ENCODE data around the gene SMIM29. TPM values are rescaled to one million over a fixed set of nuclear protein-coding genes. Genes with fewer than 3 reads are reported as not detected.
"Not testable (repeated sequence)": the region's sequence is repeated elsewhere in the genome, so short reads cannot be mapped to it uniquely, and the experiment has no call there.

SMIM29 gene
- total RNA-seq, 1 experiment from 2014 or later = 3.2 TPM

- H3K27ac ChIP-seq = no peak overlapping the region
- no peak for DNase-seq
- H3K4me3 ChIP-seq = no peak overlapping the region
- H3K4me1 ChIP-seq = no peaks in the 10 kb centered on the region
- H3K9me3 ChIP-seq (replicated peaks) = no peaks in the 10 kb centered on the region
- no peaks in the 10 kb centered on the region for H3K36me3 ChIP-seq
- no peaks in the 10 kb centered on the region for H3K27me3 ChIP-seq
These were observed 26.5 kb upstream of the SMIM29 start for GRCh38 chr6:34275128-34275804.

- H3K4me1 ChIP-seq = no peaks in the 10 kb centered on the region
- no peaks in the 10 kb centered on the region for H3K27me3 ChIP-seq
- no peak overlapping the region for H3K27ac ChIP-seq
- H3K36me3 ChIP-seq = no peaks in the 10 kb centered on the region
- H3K4me3 ChIP-seq = no peak overlapping the region
- no peaks in the 10 kb centered on the region for H3K9me3 ChIP-seq (replicated peaks)
- DNase-seq = no peak
These were observed 25.3 kb upstream of the SMIM29 start for GRCh38 chr6:34274129-34274528.

DNA sequence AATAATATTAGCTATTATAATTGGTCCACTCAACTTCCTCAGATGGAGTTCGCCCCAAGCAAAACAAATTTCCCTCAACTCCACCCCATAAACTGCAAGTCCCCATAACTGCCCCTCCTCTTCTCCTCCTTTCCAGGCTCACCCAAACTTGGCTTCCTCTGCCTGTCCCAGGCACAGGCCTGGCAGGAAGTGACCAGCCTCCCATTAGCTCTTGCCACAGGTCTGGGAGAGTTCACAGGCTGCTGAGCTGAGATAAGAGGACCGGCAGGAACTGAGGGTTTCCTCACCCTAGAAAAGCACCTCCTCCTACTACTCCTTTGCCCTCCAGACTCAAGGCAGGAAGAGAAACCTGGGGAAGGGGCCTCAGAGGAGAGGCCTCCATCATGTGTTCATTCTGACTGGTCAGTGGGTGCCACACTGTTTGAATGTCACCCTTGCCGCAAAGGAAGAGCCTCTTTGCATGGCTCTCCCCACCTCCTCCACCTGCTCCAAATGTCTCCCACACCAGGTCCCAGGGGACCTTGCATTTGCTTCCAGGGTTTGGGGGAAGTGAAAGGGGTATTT lies 24.5 kb upstream of the SMIM29 start:
- no peaks in the 10 kb centered on the region for H3K36me3 ChIP-seq
- H3K27me3 ChIP-seq = no peaks in the 10 kb centered on the region
- no peaks in the 10 kb centered on the region for H3K9me3 ChIP-seq (replicated peaks)
- DNase-seq = no peak
- H3K27ac ChIP-seq = no peak overlapping the region
- H3K4me1 ChIP-seq = no peaks in the 10 kb centered on the region
- no peak overlapping the region for H3K4me3 ChIP-seq

DNA sequence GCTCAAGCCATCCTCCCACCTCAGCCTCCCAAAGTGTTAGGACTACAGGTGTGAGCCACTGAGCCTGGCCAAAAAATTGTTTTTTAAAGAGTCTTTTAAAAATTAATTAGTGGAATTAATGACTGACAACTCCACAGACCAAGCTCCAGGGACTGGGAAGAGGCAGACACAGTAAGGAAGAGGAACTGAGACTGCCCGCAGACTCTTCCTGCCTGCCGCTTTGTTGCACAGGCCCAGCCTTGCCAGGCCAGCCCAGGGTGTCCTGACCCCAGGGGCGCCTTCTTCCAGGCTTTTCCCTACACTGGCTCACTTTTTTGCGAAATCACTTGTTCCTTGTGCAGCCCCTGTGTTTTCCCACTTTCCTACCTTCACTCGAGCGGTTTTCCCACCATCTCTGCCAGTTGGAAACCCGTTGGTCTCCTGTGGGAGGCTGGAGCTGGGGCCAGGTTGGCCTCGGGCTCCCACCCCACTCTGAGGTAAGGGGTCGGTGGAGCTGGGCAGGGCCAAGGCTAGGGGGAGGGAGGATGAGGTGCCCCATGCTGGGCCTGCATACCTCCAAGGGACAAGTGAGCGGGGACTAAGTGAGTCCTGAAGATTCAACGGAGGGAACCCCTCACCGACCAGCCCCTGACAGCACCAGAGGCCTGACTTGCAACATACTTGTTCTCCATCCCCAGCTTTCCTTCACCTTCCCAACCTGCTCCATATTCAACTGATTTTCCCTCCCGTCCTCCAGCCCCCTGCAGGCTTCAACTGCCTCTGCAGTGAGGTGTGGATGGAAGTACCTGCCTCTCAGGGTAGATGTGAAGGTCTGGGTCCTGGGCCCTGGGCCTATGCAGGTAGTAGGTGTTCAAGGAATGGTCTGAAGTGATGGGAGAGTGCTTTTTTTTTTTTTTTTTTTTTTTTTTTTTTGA lies 23.5 kb upstream of the SMIM29 start:
- no peaks in the 10 kb centered on the region for H3K4me1 ChIP-seq
- no peak overlapping the region for H3K4me3 ChIP-seq
- H3K27me3 ChIP-seq = no peaks in the 10 kb centered on the region
- no peaks in the 10 kb centered on the region for H3K9me3 ChIP-seq (replicated peaks)
- H3K36me3 ChIP-seq = no peaks in the 10 kb centered on the region
- H3K27ac ChIP-seq = no peak overlapping the region
- DNase-seq = no peak

DNA sequence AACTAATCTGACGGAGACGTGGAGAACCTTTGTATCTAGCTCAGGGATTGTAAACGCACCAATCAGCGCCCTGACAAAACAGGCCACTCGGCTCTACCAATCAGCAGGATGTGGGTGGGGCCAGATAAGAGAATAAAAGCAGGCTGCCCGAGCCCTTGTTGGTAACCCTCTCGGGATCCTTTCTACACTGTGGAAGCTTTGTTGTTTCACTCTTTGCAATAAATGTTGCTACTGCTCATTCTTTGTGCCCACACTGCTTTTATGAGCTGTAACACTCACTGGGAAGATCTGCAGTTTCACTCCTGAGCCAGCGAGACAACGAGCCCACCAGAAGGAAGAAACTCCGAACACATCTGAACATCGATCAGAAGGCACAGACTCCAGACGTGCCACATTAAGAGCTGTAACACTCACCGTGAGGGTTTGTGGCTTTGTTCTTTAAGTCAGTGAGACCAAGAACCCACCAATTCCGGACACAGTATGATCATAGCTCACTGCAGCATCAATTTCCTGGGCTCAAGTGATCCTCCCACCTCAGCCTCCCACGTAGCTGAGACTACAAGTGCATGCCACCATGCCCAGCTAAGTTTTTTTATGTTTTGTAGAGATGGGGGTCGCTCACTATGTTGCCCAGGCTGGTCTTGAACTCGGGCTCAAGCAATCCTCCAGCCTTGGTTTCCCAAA lies 21.0 kb upstream of the SMIM29 start:
- DNase-seq; H3K4me3 ChIP-seq; H3K9me3 ChIP-seq (replicated peaks); H3K27me3 ChIP-seq; H3K27ac ChIP-seq; H3K36me3 ChIP-seq; H3K4me1 ChIP-seq: not testable (repeated sequence)

DNA sequence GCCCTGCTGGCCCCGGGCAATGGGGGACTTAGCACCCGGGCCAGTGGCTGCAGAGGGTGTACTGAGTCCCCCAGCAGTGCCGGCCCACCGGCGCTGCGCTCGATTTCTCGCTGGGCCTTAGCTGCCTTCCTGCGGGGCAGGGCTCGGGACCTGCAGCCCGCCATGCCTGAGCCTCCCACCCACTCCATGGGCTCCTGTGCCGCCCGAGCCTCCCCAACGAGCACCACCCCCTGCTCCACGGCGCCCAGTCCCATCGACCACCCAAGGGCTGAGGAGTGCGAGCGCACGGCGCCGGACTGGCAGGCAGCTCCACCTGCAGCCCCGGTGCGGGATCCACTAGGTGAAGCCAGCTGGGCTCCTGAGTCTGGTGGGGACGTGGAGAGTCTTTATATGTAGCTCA lies 20.3 kb upstream of the SMIM29 start:
- not testable (repeated sequence) for H3K9me3 ChIP-seq (replicated peaks); H3K27ac ChIP-seq; H3K36me3 ChIP-seq; H3K4me1 ChIP-seq; H3K27me3 ChIP-seq; H3K4me3 ChIP-seq; DNase-seq

GRCh38 chr6:34267746-34268145 lies 18.9 kb upstream of the SMIM29 start:
- Histone ChIP-seq H3K4me1 (no peaks in the 10 kb centered on the region), H3K36me3 (no peaks in the 10 kb centered on the region), H3K27me3 (no peaks in the 10 kb centered on the region), H3K4me3 (no peak overlapping the region), H3K9me3 (replicated peaks) (no peaks in the 10 kb centered on the region), H3K27ac (no peak overlapping the region)
- DNase-seq = no peak

GRCh38 chr6:34263484-34263883 lies 14.7 kb upstream of the SMIM29 start:
- H3K27me3 ChIP-seq; DNase-seq; H3K4me3 ChIP-seq; H3K27ac ChIP-seq; H3K9me3 ChIP-seq (replicated peaks); H3K4me1 ChIP-seq; H3K36me3 ChIP-seq: not testable (repeated sequence)

DNA sequence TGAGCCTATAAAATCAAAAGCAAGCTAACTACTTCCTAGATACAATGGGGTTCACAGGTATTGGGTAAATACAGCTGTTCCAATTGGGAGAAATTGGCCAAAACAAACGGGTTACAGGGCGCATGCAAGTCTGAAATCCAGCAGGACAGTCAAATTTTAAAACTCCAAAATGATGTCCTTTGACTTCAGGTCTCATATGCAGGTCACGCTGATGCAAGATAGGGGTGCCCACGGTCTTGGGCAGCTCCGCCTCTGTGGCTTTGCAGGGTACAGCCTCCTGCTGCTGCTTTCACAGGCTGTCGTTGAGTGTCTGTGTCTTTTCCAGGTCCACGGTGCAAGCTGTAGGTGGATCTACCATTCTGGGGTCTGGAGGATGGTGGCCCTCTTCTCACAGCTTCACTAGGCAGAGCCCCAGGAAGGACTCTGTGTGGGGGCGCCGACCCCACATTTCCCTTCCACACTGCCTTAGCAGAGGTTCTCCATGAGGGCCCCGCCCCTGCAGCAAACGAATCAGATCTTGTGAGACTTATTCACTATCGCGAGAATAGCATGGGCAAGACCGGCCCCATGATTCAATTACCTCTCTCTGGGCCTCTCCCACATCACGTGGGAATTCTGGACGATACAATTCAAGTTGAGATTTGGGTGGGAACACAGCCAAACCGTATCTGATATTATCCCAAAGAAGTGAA lies 11.9 kb upstream of the SMIM29 start:
- DNase-seq = no peak
- Histone ChIP-seq H3K36me3 (no peaks in the 10 kb centered on the region), H3K27me3 (no peaks in the 10 kb centered on the region), H3K4me1 (no peaks in the 10 kb centered on the region), H3K4me3 (no peak overlapping the region), H3K9me3 (replicated peaks) (no peaks in the 10 kb centered on the region), H3K27ac (no peak overlapping the region)

- H3K27ac ChIP-seq = no peak overlapping the region
- DNase-seq = no peak
- no peaks in the 10 kb centered on the region for H3K27me3 ChIP-seq
- no peaks in the 10 kb centered on the region for H3K36me3 ChIP-seq
- H3K4me3 ChIP-seq = no peak overlapping the region
- H3K4me1 ChIP-seq = no peaks in the 10 kb centered on the region
- H3K9me3 ChIP-seq (replicated peaks) = no peaks in the 10 kb centered on the region
These were observed 10.8 kb upstream of the SMIM29 start for GRCh38 chr6:34259529-34260069.

- not testable (repeated sequence) for H3K9me3 ChIP-seq (replicated peaks); H3K27ac ChIP-seq; H3K4me3 ChIP-seq; DNase-seq; H3K36me3 ChIP-seq; H3K27me3 ChIP-seq; H3K4me1 ChIP-seq
These were observed 3.6 kb upstream of the SMIM29 start for GRCh38 chr6:34252395-34252794.

DNA sequence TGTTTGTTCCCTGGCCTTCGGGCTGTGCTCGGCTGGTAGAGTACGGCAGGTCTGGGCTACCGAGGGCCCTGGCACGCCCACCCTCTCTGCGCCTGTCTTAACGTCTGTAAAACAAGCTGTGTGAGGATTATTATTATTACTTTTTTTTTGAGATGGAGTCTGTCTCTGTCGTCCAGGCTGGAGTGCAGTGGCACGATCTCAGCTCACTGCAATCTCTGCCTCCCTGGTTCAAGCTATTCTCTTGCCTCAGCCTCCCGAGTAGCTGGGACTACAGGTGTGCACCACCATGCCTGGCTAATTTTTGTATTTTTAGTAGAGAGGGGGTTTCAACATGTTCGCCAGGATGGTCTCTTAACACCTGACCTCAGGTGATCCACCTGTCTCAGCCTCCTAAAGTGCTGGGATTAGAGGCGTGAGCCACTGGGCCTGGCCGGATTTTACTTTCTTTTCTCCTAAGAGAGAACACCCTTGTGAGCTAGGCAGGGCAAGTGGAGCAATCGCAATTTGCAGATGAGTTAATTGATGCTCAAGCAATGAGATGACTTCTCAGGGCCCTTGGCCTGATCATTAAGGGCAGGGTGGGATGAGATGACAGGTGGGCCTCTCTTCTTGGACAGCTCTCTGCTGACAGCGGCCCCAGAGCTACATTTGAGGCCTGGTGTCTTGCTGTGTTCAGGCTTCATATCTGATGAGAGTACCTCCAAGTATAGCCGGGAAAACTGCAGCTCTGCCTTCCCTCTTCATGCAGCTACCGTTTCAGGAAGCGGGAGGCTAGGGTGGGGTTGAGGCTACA lies 859 bp upstream of the SMIM29 start:
- Histone ChIP-seq H3K27ac (no peak overlapping the region), H3K4me1 (peaks cover 5% of the 10 kb centered on the region; the same call in 1 of the 2 replicates), H3K36me3 (no peaks in the 10 kb centered on the region), H3K4me3 (peak overlapping the region; percentile 65), H3K9me3 (replicated peaks) (no peaks in the 10 kb centered on the region), H3K27me3 (no peaks in the 10 kb centered on the region)
- DNase-seq = no peak

- no peaks in the 10 kb centered on the region for H3K9me3 ChIP-seq (replicated peaks)
- no peaks in the 10 kb centered on the region for H3K27me3 ChIP-seq
- H3K36me3 ChIP-seq = no peaks in the 10 kb centered on the region
- DNase-seq = peak; percentile 25 to 31
- peaks cover 16% of the 10 kb centered on the region; the same call in 1 of the 2 replicates for H3K4me1 ChIP-seq
- peak overlapping the region; percentile 65 for H3K4me3 ChIP-seq
- no peak overlapping the region for H3K27ac ChIP-seq
These were observed 544 bp downstream of the SMIM29 start for GRCh38 chr6:34248198-34248726.

Measured in SJCRH30 (cell line).